ENCODE results near the gene C11orf86. TPM values are rescaled to one million over a fixed set of nuclear protein-coding genes. Genes with fewer than 3 reads are reported as not detected.

Gene C11orf86
- total RNA-seq, 2 experiments from 2014 or later = not detected

- Mint-ChIP-seq H3K27me3 (no peaks in the 10 kb centered on the region), H3K9me3 (no peaks in the 10 kb centered on the region), H3K4me3 (no peak overlapping the region), H3K4me1 (ENCODE audit: low read depth) (no peaks in the 10 kb centered on the region), H3K27ac (no peak overlapping the region), H3K36me3 (ENCODE audit: low read depth) (peaks cover 2% of the 10 kb centered on the region)
- ChIA-PET CTCF (interaction anchor here (1.2 kb wide), 1 partner anchor 24 kb away, joined by 3 read pairs; no protein-coding TSS in a partner anchor), POLR2A (interaction anchor here (0.7 kb wide), 1 partner anchor 631 kb away, joined by 3 read pairs; no protein-coding TSS in a partner anchor)
- ATAC-seq (no peak), DNase-seq (no peak)
- no peak for TF ChIP-seq CTCF (IDR thresholded peaks at IDR 0.05)
- intact Hi-C loops (cut with micrococcal nuclease) = no loop called here
Measured at GRCh38 chr11:66934950-66935779, 39.9 kb upstream of the C11orf86 start.

DNA sequence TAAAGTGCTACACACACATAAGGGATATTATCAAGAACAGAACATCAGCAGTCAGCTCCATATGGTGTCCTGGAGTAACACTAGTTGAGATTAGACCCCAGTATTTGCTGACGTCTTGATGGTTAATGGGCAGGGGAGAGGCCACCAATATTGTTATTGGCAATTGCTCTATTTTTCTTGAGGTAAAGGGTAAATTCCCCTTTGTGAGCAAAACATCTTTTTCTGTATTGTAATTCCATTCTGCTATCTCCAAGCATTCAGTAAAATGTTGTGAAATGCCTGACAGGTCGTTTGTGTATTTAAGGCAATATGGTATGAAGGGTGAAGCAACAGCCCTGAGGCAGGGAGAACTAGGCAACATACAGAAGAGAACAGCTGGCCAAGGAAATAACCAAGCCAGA, 38.8 kb upstream of the C11orf86 start:
- no peak overlapping the region for H3K27ac Mint-ChIP-seq
- TF ChIP-seq CTCF (IDR thresholded peaks at IDR 0.05) = no peak
- POLR2A ChIA-PET = no interaction called here
- no peak for ATAC-seq
- CTCF ChIA-PET = interaction anchor here (1.1 to 1.2 kb wide), 2 partner anchors 23 to 25 kb away, joined by 3 read pairs; no protein-coding TSS in a partner anchor
- no peak for DNase-seq
- H3K4me1 Mint-ChIP-seq (ENCODE audit: low read depth) = no peaks in the 10 kb centered on the region
- intact Hi-C loops (cut with micrococcal nuclease) = no loop called here
- H3K36me3 Mint-ChIP-seq (ENCODE audit: low read depth) = peaks cover 2% of the 10 kb centered on the region
- H3K27me3 Mint-ChIP-seq = no peaks in the 10 kb centered on the region
- H3K9me3 Mint-ChIP-seq = no peaks in the 10 kb centered on the region
- H3K4me3 Mint-ChIP-seq = no peak overlapping the region

DNA sequence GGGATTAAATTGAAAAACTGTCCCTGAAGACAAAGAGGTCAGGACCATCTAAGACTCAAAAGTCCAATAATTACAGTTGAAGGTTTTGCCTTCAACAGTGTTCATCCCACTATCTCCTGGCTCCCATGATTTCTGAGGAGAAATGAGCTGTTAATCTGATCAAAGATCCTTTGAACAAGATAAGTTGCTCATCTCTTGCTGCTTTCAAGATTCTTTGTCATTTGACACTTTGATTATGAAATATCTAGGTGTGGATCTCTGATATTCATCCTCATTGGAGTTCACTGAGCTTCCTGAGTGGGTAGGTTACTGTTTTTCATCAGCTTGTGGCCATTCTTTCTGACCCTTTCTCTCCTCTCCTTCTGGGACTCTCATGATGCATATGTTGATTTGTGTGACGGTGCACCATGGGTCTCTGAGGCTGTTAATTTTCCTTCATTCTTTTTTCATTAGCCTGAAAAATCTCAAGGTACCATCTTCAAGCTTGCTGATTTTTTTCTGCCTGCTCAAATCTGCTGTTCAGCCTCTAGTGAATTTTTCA, 37.8 kb upstream of the C11orf86 start:
- POLR2A ChIA-PET = interaction anchor here (0.7 kb wide), 1 partner anchor 53 kb away, joined by 3 read pairs; no protein-coding TSS in a partner anchor
- TF ChIP-seq CTCF (IDR thresholded peaks at IDR 0.05) = no peak

DNA sequence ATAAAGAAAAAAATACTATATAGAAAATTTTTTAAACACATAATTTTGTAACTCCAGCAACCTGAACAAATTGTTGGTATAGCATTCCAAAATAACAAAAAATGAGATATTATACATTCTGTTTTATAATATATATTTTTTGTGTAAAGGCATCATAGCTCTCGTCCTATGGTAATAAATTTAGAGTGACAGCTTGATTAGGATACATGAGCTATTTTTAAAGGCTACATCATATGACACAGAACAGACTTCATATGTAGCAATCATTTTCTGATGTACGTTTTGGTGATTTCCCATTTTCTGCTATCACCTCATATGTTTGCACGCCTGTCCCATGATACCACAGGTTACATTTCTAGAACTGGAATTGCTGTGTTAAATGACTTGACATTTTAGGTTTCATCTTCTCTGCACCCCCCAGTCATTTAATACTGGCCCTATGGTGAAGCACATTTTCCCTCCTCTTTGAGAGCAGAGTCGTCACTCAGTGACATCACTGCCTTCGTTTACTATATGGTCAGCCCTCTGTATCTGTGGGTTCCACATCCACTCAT, 36.4 kb upstream of the C11orf86 start:
- intact Hi-C loops (cut with micrococcal nuclease) = no loop called here
- POLR2A ChIA-PET = no interaction called here
- Mint-ChIP-seq H3K36me3 (ENCODE audit: low read depth) (peaks cover 2% of the 10 kb centered on the region), H3K4me1 (ENCODE audit: low read depth) (no peaks in the 10 kb centered on the region), H3K9me3 (no peaks in the 10 kb centered on the region), H3K27me3 (no peaks in the 10 kb centered on the region), H3K4me3 (no peak overlapping the region), H3K27ac (no peak overlapping the region)
- no peak for TF ChIP-seq CTCF (IDR thresholded peaks at IDR 0.05)
- CTCF ChIA-PET = no interaction called here
- ATAC-seq (no peak), DNase-seq (no peak)

More for the DNA sequence above, 37.8 kb upstream of the C11orf86 start:
- no peak for ATAC-seq
- intact Hi-C loops (cut with micrococcal nuclease) = no loop called here
- no peaks in the 10 kb centered on the region for H3K9me3 Mint-ChIP-seq
- H3K36me3 Mint-ChIP-seq (ENCODE audit: low read depth) = peaks cover 2% of the 10 kb centered on the region
- no peak for DNase-seq
- no peaks in the 10 kb centered on the region for H3K27me3 Mint-ChIP-seq
- H3K27ac Mint-ChIP-seq = no peak overlapping the region
- no peaks in the 10 kb centered on the region for H3K4me1 Mint-ChIP-seq (ENCODE audit: low read depth)
- H3K4me3 Mint-ChIP-seq = no peak overlapping the region
- CTCF ChIA-PET = interaction anchor here (1.1 kb wide), 1 partner anchor 22 kb away, joined by 3 read pairs; no protein-coding TSS in a partner anchor
